Stimulated activated CD8-positive, alpha-beta memory T cell treated with anti-CD3 and anti-CD28 coated beads, Interleukin-12 subunit alpha, Interleukin-12 subunit beta, amount 100 ng/mL, for 1 hour (primary cell): ENCODE measurements around the gene DNAJB14.

Source experiments
- DNase-seq: peaks from one replicate; pipeline ENCODE4 v3.0.0-alpha.2; 2020; ENCODE audit warnings: low read depth

The DNAJB14 gene

GRCh38 chr4:99943904-99944437 lies 2.4 kb downstream of the DNAJB14 start:
- DNase-seq: no peak

GRCh38 chr4:99938243-99938753 lies 8.1 kb downstream of the DNAJB14 start:
- DNase-seq: no peak

DNA sequence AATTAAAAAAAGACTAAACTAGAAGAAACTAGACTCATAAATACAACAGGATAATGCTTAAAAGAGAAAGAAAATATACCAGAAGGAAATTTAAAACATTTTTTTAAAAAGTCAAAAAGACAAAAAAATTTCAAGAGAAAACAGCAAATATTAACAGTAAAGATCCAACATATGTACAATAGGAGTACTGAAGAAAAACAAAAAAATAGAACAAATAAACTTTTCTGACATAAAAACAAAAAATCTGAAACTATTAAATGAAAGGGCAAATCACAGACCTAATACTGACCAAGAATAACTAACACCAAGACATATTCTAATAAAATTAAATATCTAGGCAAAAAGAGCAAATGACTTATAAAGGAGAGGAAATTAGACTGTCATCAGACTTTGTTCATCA lies 11.5 kb downstream of the DNAJB14 start:
- no peak for DNase-seq

DNA sequence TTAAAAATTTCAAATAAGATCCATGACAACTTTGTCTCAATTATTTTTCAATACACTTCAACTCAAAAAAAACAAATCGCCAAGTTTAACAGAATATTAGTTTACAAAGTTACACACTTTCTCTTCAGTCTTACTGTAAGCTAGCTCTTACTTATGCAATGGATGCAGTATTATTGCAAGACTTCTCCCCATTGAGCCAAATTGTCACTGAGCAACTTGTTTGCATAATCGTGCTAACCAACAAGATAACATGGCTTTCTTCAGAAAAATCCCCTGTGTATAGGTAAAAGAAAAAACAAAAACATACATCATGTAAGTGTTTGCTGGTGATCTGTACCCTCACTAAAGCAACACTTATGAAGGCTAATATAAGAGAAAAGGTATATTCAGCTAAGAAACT lies 18.9 kb downstream of the DNAJB14 start:
- DNase-seq: no peak

GRCh38 chr4:99921174-99921573 lies 25.2 kb downstream of the DNAJB14 start:
- no peak for DNase-seq

DNA sequence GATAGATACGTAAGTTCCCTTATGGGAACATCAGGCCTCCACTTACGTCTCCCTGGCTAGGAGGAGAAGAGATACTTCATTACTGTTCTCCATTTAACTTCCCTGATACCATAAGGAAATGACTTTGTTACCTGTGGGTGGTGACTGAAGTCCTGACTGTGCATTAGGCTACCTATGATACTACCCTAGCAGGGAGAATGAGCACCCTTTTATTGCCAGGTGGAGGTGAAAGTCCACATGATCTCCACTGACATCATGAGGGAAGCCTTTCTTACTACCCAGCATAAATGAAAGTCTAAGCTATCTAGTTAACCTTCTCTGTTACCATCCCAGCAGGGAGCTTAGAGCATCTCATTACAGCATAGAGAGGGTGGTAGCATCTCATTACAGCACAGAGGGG lies 27.8 kb downstream of the DNAJB14 start:
- DNase-seq: no peak

- DNase-seq: no peak
Observed at GRCh38 chr4:99917575-99917974, 28.8 kb downstream of the DNAJB14 start.

DNA sequence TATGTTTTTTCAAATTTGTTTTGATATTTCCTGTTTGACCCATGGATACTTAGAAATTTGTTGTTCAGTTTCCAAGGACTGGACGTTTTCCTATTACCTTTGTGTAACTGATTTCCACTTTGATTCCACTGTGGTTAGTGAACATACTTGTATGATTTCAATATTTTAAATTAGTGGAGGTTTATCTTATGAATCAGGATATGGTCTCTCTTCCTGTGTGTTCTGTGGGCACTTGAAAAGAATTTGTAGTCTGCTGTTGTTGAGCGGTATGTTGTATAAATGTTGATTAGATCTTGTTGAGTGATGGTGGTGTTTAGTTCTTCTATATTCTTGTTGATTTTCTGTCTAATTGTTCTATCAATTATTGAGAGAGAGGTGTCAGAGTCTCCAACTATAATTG lies 31.0 kb downstream of the DNAJB14 start:
- DNase-seq: no peak

GRCh38 chr4:99894998-99895397 lies 51.4 kb downstream of the DNAJB14 start:
- no peak for DNase-seq

DNA sequence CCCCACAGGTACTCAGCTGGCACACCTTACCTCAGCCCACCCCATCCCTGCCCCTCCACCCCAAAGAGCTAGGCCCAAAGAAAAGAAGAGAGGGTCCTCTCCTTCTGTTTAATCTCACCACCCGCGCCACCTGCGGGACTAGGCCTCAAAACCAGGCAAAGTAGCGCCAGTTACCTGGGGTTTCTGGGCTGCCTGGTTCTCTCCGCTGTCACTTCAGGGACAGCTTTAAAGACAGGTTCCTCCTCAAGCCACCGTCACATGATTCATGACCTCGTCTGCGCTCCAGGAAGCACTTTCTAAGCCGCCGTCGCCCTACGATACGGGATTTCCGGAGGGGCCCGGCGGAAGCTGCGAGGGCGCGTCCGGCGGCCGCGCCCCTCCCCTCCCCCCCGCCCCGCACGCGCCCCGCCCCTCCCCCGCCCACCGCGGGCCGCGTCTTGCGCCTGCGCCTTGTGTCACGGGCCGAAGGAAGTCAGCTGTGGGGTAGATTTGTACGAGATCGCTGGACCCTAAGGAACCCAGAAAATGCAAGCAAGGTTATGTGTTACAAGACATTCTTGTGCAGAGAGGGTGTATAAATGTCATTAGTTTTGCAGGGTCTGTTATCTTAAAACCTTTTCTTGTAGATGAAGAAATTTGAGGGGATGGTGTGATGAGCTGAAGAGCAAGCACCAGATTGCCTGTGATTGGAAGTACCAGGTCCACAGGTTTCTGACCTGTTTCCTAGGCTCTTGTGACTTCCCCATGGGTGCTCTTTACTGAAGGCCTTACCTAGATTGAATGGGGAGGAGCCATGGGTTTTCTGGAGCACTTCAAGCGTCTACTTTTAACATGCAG lies 52.0 kb downstream of the DNAJB14 start, which contains the start of gene LAMTOR3:
Gene LAMTOR3 (minus strand): TSS at position 267 of the 837 bp plus-strand sequence. CDS start 464 bp downstream, outside the sequence.
- peak; percentile 76 for DNase-seq

DNA sequence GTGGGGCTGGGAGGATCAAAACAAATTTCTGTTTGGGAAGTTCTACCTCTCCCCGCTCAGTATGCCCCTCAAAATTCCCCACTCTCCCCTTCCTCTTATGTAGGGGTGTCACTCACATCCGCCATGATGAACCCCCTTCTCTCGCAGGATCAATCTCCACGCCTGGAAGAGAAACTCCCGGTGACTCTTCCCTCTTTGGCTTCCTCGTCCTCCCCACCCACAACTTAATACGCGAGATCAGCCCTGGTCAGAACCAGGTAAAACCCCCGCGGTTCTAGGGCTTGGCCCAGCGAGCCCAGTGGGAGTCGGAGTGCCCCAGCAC lies 52.6 kb downstream of the DNAJB14 start:
- DNase-seq: no peak

- no peak for DNase-seq
Observed at GRCh38 chr4:99893029-99893428, 53.4 kb downstream of the DNAJB14 start.

DNA sequence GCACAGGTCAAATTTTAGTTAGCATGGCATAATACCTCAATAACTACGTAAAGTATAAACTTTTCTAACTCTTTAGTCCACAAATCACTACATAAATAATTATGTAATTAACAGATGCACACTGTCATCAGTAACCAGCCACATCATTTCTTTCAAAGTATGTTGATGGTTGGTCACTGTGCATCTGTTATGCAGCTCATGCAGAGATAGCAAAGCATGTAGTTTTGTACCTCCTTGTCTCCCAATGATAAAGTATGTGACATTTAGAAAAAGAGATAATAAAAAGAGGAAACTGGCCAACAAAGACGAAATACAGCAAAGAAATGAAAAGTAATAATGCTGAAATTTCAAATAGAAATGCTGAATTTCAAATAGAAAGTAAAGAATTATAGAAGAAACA lies 55.1 kb downstream of the DNAJB14 start:
- DNase-seq: no peak

DNA sequence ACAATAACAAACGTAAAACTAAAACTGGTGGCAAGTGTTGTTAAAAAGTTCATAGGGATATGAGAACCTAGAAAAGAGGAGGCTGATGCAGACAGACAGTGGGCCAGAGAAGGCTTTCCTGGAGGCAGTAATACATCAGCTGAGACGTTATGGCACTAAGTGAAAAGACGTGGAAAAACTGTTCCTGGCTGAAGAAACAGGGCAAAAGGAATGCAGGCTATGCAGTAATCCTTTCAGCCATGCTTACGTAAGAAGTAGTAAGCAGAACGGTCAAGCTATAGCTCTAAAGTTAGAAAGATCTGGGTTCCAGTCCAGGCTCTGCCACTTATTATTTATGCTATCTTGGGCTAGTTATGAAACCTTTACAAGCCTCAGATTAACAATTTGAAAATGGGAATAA lies 58.6 kb downstream of the DNAJB14 start:
- DNase-seq: no peak

DNA sequence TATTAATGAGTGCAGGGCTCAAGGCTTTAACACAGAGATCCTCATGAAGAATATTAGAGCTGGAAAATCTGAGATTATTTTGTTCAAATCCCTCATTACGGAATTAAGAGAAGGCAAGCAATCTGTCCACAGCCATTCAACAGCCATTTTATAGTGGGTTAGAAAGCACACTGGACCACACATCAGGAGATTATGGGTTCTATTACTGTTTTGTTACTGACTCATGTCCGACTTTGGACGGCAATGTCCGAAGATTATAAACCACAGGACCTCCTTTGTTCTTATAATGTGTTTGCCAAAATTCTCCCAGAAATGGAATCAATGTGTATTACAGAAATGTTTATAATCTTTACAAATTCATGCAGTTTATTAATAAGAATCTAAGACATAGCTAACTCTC lies 60.3 kb downstream of the DNAJB14 start:
- DNase-seq: no peak

- DNase-seq: no peak
Observed at GRCh38 chr4:99885687-99886086, 60.7 kb downstream of the DNAJB14 start.

DNA sequence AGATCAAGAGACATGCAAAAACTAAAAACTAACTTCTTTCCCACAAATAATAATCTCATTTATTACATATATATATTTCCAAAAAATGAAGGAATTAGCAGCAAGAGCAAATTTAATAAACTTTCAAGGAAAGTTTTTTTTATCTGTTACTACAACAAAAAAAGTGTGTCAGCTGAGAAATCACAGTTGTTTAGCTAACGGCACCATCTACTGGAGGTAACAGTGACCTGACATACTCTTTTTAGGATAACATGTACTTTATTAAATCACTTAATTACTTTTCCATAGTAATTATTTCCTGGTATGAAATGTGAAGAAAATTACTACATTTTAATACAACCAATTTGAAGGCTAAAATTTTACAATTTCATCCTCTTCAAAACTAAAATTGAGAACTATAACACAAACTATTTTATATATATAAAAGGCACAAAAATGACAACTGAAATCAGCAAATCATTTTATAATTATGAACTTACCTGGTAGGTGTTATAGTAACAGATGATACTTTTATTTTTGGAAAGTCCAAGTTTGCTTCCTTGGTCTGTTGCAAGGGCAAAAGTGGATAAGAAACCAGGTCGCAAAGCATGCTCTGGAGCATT lies 61.3 kb downstream of the DNAJB14 start:
- no peak for DNase-seq

GRCh38 chr4:99879458-99879857 lies 67.0 kb downstream of the DNAJB14 start:
- DNase-seq: no peak

- no peak for DNase-seq
Observed at GRCh38 chr4:99878604-99879003, 67.8 kb downstream of the DNAJB14 start.

GRCh38 chr4:99876946-99877345 lies 69.5 kb downstream of the DNAJB14 start:
- DNase-seq: no peak

DNA sequence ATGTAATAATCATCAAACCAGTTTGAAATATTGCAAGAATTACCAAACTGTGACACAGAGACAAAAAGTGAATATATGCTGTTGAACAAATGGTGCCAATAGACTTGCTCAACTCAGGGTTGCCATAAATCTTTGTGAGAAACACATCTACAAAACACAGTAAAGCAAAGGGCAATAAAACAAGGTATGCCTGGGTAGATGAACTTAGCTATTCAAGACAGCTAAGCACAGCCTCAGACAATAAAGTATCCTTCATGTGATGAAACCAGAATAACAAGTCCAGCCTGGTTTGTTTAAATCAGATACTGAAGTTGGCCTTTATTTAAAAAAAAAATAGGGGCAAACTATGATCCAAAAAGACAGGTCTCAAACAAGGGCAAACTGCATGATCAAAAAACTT lies 71.3 kb downstream of the DNAJB14 start:
- no peak for DNase-seq

DNA sequence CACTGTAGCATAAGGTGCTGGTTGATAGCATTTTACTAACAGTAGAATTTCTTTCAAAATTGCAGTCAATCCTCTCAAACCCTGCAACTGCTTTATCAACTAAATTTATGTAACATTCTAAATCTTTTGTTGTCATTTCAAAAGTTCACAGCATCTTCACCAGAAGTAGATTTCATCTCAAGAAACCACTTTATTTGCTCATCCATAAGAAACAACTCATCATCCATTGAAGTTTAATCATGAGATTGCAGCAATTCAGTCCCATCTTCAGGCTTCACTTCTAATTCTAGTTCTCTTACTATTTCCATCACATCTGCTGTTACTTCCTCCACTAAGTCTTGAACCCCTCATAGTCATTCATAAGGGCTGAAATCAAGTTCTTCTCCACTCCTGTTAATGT lies 73.8 kb downstream of the DNAJB14 start:
- DNase-seq: no peak

DNA sequence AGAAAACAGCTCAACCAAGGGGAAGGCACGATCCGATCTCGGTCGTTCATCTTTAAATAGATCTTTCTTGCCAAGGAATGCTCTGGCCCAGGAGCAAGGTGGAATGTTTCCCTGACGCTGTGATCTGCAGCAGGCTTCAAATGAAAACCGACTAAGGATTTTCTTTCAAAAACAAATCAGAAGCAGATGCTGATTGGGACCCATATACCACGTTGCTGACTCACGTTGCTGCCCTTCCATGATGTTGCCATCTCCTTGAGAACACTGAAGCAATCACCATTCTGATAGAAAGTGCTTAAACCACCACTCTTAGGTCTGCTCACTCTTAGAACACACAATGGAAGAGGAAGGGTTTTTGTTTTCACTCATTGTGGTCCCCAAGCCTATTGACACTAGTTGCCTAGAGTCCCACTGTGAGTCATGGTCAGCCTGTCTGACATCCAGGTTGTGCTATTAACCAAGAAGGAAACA lies 78.3 kb downstream of the DNAJB14 start:
- no peak for DNase-seq
